Fibroblast of lung (primary cell): ENCODE results near the gene BBX.

ENCODE experiments used
- CTCF ChIP-seq, 2 donors: IDR thresholded peaks in 1 of 2; conservative IDR thresholded peaks in 1 of 2; 1 replicate in 1 of 2; 2 replicates in 1 of 2; pipeline ENCODE4 v1.5.1; 2011 to 2012; ENCODE audit warnings: low read length in 2 of 2, control low read depth in 1 of 2, inconsistent platforms in 1 of 2, low read depth in 1 of 2, mild to moderate bottlenecking in 1 of 2
- EZH2 ChIP-seq: IDR thresholded peaks from 2 replicates; pipeline ENCODE4 v1.5.1; 2012; ENCODE audit warnings: low read length, control low read depth, mild to moderate bottlenecking; ENCODE audit errors: missing control alignments

- TF ChIP-seq CTCF (conservative IDR thresholded peaks at IDR 0.05 in 1 of 2, IDR thresholded peaks at IDR 0.05 in 1 of 2; ENCODE audit: low read depth in 1 of 2, low read length in 2 of 2) = no peak
- no peak for TF ChIP-seq EZH2
These were observed 182.3 kb downstream of the BBX start for GRCh38 chr3:107705046-107705445.
